ENCODE data around the gene RGS17. TPM values are rescaled to one million over a fixed set of nuclear protein-coding genes. Genes with fewer than 3 reads are reported as not detected.

Gene RGS17
- total and polyA plus RNA-seq, 2 of the 13 experiments (the other 11 are each of a cell fraction or from before 2014, with no cell fraction given), result 0.04 TPM; not detected in 1

DNA sequence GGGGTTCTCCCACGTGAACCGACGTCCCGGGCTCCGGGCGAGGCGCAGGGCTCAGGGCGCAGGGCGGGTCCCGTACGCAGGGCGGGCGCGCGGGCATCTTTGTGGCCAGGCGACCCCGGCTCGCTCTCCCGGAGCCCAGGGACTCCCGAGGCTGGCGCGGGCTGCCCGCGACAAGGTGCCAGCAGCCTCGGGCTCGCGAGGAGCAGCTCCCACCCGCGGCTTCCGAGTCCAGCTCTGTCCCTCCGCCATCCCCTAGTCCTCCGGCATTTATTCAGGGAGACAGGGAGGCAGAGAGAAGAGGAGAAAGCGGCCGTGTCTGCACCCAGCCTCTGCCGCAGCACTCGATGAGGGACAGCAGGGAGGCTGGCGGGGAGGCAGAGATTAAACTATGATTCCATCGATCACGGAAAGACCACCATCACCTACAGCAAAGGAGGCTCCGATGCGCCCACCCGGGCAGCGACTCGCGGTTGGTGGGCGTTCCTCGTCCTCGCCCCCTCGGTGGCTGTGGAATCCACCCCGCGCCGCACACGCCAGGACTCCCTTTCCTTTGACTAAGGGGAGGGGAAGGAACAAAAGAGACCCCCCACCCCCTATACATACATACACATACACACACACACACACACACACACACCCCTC, 1.1 kb downstream of the RGS17 start:
- no peak overlapping the region for H2AFZ ChIP-seq (ENCODE audit: low read length)
- H3K79me2 ChIP-seq (ENCODE audit: insufficient read depth, low read length), result no peaks in the 10 kb centered on the region
- ChIA-PET POLR2A (no interaction called here), CTCF (ENCODE audit: low intra/inter-chr PET ratio, low total read pairs) (no interaction called here)
- H3K36me3 ChIP-seq (replicated peaks in 1 of 2; ENCODE audit: control insufficient read depth in 1 of 2, insufficient read depth in 2 of 2, low read length in 2 of 2), result no peaks in the 10 kb centered on the region
- H3K9ac ChIP-seq (ENCODE audit: insufficient read depth, low read depth, low read length), result peak overlapping the region; percentile 34; the same call in 1 of the 2 replicates
- in situ Hi-C loops (cut with HindIII; ENCODE audit: extremely low pct_ligation_motif_present, low pct_unique_long_range_greater_than_20kb), result no loop called here
- no peak for FAIRE-seq
- no peak for DNase-seq (ENCODE audit: low spot score)
- H3K4me3 ChIP-seq (replicated peaks in 1 of 3; ENCODE audit: insufficient read depth in 1 of 3, low read depth in 2 of 3, low read length in 3 of 3), result peak overlapping the region in 1 of 3 experiments; percentile 77; a peak in 2 of 6 replicates
- no peak overlapping the region for H3K27ac ChIP-seq (ENCODE audit: extremely low read length, insufficient read depth, low read length)
- WGBS (ENCODE audit: low lambda C conversion rate), result 46% methylated on average over 24 of the region's 53 CpGs
- H3K9me3 ChIP-seq (ENCODE audit: low read length), result no peaks in the 10 kb centered on the region
- peak; percentile 13; the same call in 2 of the 3 replicates for ATAC-seq
- peak overlapping the region; percentile 95 for H3K4me2 ChIP-seq (ENCODE audit: low read depth, low read length)
- H4K20me1 ChIP-seq (ENCODE audit: insufficient read depth, low read length), result no peaks in the 10 kb centered on the region
- H3K4me1 ChIP-seq (ENCODE audit: insufficient read depth, low read length), result peaks cover 11% of the 10 kb centered on the region
- no TSS peak for BruUV-seq (replicated peaks)
- H3K27me3 ChIP-seq (ENCODE audit: control insufficient read depth in 1 of 2, insufficient read depth in 2 of 2, low read length in 2 of 2), result peaks cover 6 to 57% of the 10 kb centered on the region in 2 experiments; a peak in 4 of 5 replicates
- TF ChIP-seq MTF2 (CRISPR knock-in tag; IDR thresholded peaks at IDR 0.05; ENCODE audit: borderline replicate concordance) (peak; percentile 18; the same call in 1 of the 2 replicates), HNRNPL (IDR thresholded peaks at IDR 0.05; ENCODE audit: low read depth, low read length) (no peak), MAF1 (CRISPR knock-in tag; IDR thresholded peaks at IDR 0.05; ENCODE audit: borderline replicate concordance) (no peak), ZBTB38 (CRISPR knock-in tag; IDR thresholded peaks at IDR 0.05) (0 out of 2 replicates have a peak, but pooled peaks have one; percentile 49), HOXA9 (CRISPR knock-in tag; IDR thresholded peaks at IDR 0.05; ENCODE audit: borderline replicate concordance) (no peak), ZNF775 (CRISPR knock-in tag; IDR thresholded peaks at IDR 0.05; ENCODE audit: borderline replicate concordance) (no peak), ZFAT (CRISPR knock-in tag; conservative IDR thresholded peaks at IDR 0.05) (no peak), ATF1 (CRISPR knock-in tag; IDR thresholded peaks at IDR 0.05) (no peak), AGO2 (optimal IDR thresholded peaks at IDR 0.05; ENCODE audit: low read depth, low read length) (no peak), EED (CRISPR knock-in tag; IDR thresholded peaks at IDR 0.05) (peak; percentile 72; the same call in 1 of the 2 replicates), ZNF432 (CRISPR knock-in tag; IDR thresholded peaks at IDR 0.05; ENCODE audit: borderline replicate concordance) (no peak), HMG20B (CRISPR knock-in tag; conservative IDR thresholded peaks at IDR 0.05) (no peak)
- TF ChIP-seq, protein P1, sequence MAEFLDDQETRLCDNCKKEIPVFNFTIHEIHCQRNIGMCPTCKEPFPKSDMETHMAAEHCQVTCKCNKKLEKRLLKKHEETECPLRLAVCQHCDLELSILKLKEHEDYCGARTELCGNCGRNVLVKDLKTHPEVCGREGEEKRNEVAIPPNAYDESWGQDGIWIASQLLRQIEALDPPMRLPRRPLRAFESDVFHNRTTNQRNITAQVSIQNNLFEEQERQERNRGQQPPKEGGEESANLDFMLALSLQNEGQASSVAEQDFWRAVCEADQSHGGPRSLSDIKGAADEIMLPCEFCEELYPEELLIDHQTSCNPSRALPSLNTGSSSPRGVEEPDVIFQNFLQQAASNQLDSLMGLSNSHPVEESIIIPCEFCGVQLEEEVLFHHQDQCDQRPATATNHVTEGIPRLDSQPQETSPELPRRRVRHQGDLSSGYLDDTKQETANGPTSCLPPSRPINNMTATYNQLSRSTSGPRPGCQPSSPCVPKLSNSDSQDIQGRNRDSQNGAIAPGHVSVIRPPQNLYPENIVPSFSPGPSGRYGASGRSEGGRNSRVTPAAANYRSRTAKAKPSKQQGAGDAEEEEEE (CRISPR knock-in tag; IDR thresholded peaks at IDR 0.05; ENCODE audit: borderline replicate concordance), result no peak
- intact Hi-C loops (cut with micrococcal nuclease; ENCODE audit: unreplicated experiment), result no loop called here
